Kidney (tissue), 14 donors: ENCODE data around the gene WDFY2. TPM values are rescaled to one million over a fixed set of nuclear protein-coding genes. Genes with fewer than 3 reads are reported as not detected.

Experiments
- DNase-seq, 5 donors: peaks; one replicate each; pipeline ENCODE4 v3.0.0-alpha.2; 2013 to 2020
- FAIRE-seq: peaks from 2 replicates; lab custom pipeline; 2012; peaks lifted over from hg19 to GRCh38; lab: Jason Lieb, UNC
- H3K27ac ChIP-seq, 2 donors: one replicate each; pipeline ENCODE4 v1.7.0; 2013; ENCODE audit warnings: low read depth in 2 of 2, low read length in 2 of 2, inconsistent platforms in 1 of 2
- H3K27me3 ChIP-seq: one replicate; pipeline ENCODE4 v1.7.1; 2013; ENCODE audit warnings: low read length, inconsistent platforms; ENCODE audit not compliant: control insufficient read depth, insufficient read depth
- H3K36me3 ChIP-seq, 3 donors: one replicate each; pipeline versions ENCODE4 v1.7.0 to v1.7.1; 2013; ENCODE audit warnings: low read length in 3 of 3, control low read depth in 1 of 3, inconsistent platforms in 1 of 3; ENCODE audit not compliant: insufficient read depth in 3 of 3, control insufficient read depth in 2 of 3
- H3K4me1 ChIP-seq, 3 donors: one replicate each; pipeline versions ENCODE4 v1.7.0 to v1.7.1; 2013; ENCODE audit warnings: low read length in 3 of 3, inconsistent platforms in 1 of 3, low read depth in 1 of 3; ENCODE audit not compliant: control insufficient read depth in 2 of 3, insufficient read depth in 2 of 3
- H3K4me3 ChIP-seq, 3 donors: one replicate each; pipeline versions ENCODE4 v1.7.0 to v1.8.1; 2013; ENCODE audit warnings: low read length in 3 of 3, control low read depth in 1 of 3, inconsistent platforms in 1 of 3
- H3K9ac ChIP-seq, 3 donors: one replicate each; pipeline versions ENCODE4 v1.7.0 to v1.7.1; 2013; ENCODE audit warnings: low read length in 3 of 3, control low read depth in 1 of 3, inconsistent platforms in 1 of 3
- H3K9me3 ChIP-seq, 3 donors: one replicate each; pipeline versions ENCODE4 v1.7.0 to v1.7.1; 2013; ENCODE audit warnings: low read length in 3 of 3, control low read depth in 1 of 3, inconsistent platforms in 1 of 3; ENCODE audit not compliant: control insufficient read depth in 2 of 3, insufficient read depth in 1 of 3
- intact Hi-C: fragments of 100-400 bp; cut with DNase I; formaldehyde crosslinking; loops from one replicate; pipeline ENCODE4 v1.11.1; 2022
- polyA plus RNA-seq: library from polyadenylated mRNA; stranded (reverse); fragments of 350-450 nt; fragmentation: Illumina TruSeq; extraction: RNeasy Lipid Tissue Mini Kit (QIAGEN cat#74804); gene quantifications from one replicate; pipeline ENCODE4 v1.2.3, GENCODE V29; 2014; ENCODE audit warnings: low read depth, low replicate concordance; ENCODE audit not compliant: insufficient read depth
- total RNA-seq: library from RNA; stranded (reverse); fragmentation: NEBNext Ultra II Directional; extraction: Animal tissue kit (Norgen Biotek cat#: 25700); gene quantifications from one replicate; pipeline ENCODE4 v1.2.1, GENCODE V29; 2021
- TF ChIP-seq, protein P1 (sequence below): IDR thresholded peaks from 3 replicates; pipeline ENCODE4 v1.5.1; 2012; ENCODE audit warnings: mild to moderate bottlenecking, moderate library complexity, borderline replicate concordance; ENCODE audit not compliant: insufficient read depth; ENCODE audit errors: extremely low read depth
- donor health status: control.
- donor health status: control.
- donor health status: control.
- donor health status: control.
- donor health status: control.
- donor health status: DM: yes; HTN: yes; CAD: no.
- donor health status: Normal renal cell carcinoma (clear cell type).

Gene WDFY2
- total and polyA plus RNA-seq, 2 donors from 2014 or later = 4.8 to 13.0 TPM

DNA sequence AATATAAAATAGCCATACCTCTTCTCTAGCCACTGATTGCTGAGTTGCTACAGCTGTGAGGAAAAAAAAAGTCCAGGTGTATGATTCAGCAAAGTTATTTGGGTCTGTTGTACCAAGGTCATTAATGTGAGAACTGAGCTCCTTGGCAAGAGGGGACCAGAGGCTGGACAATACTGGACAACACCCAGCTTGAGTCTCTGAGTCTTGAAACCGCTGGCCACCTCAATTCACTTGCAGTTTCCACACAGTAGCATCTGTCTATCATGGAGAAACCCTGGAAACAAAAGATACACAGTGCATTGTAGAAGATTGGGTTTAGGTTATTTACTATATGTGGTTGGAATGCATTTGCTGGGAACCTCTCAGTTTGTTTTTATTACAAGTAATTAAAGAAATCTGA, 60.4 kb downstream of the WDFY2 start:
- TF ChIP-seq, protein P1, sequence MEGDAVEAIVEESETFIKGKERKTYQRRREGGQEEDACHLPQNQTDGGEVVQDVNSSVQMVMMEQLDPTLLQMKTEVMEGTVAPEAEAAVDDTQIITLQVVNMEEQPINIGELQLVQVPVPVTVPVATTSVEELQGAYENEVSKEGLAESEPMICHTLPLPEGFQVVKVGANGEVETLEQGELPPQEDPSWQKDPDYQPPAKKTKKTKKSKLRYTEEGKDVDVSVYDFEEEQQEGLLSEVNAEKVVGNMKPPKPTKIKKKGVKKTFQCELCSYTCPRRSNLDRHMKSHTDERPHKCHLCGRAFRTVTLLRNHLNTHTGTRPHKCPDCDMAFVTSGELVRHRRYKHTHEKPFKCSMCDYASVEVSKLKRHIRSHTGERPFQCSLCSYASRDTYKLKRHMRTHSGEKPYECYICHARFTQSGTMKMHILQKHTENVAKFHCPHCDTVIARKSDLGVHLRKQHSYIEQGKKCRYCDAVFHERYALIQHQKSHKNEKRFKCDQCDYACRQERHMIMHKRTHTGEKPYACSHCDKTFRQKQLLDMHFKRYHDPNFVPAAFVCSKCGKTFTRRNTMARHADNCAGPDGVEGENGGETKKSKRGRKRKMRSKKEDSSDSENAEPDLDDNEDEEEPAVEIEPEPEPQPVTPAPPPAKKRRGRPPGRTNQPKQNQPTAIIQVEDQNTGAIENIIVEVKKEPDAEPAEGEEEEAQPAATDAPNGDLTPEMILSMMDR = no peak
- H3K9me3 ChIP-seq = no peaks in the 10 kb centered on the region
- H3K4me1 ChIP-seq = peaks cover 4 to 8% (median 4%) of the 10 kb centered on the region in 3 donors
- H3K36me3 ChIP-seq = no peaks in the 10 kb centered on the region
- intact Hi-C loops = no loop called here
- no peak overlapping the region for H3K4me3 ChIP-seq
- peak in 1 of 5 donors; percentile 27 for DNase-seq
- no peaks in the 10 kb centered on the region for H3K27me3 ChIP-seq
- FAIRE-seq = no peak
- H3K27ac ChIP-seq = no peak overlapping the region
- no peak overlapping the region for H3K9ac ChIP-seq

DNA sequence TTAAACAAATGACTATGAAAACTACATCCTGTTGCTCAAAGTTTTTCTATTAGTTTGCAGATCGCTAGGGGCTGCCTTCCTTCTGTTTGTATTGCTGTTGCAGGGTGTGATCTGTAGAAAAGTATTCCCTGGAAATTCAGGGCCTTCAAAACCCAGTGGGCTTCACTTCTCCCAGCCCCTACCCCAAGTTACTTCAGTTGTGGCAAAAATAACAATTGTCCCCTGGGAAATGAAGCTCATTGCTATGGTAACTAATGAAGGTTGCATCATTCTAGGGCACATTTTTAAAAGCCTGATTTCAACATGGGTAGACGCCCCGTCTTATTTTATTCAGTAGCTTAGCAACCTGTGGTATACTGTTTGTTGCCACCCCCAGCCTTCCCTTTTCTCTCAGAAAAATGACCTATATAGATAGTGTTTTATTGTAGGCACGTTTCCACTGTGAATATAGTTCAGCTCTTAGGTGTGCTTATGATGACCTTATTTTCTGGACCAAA, 60.9 kb downstream of the WDFY2 start:
- intact Hi-C loops = no loop called here
- no peaks in the 10 kb centered on the region for H3K36me3 ChIP-seq
- H3K27me3 ChIP-seq = no peaks in the 10 kb centered on the region
- no peak overlapping the region for H3K9ac ChIP-seq
- H3K4me3 ChIP-seq = no peak overlapping the region
- no peak overlapping the region for H3K27ac ChIP-seq
- FAIRE-seq (no peak), DNase-seq (peak in 1 of 5 donors; percentile 32)
- H3K9me3 ChIP-seq = no peaks in the 10 kb centered on the region
- TF ChIP-seq, protein P1 = no peak
- H3K4me1 ChIP-seq = peaks cover 4 to 8% (median 4%) of the 10 kb centered on the region in 3 donors

DNA sequence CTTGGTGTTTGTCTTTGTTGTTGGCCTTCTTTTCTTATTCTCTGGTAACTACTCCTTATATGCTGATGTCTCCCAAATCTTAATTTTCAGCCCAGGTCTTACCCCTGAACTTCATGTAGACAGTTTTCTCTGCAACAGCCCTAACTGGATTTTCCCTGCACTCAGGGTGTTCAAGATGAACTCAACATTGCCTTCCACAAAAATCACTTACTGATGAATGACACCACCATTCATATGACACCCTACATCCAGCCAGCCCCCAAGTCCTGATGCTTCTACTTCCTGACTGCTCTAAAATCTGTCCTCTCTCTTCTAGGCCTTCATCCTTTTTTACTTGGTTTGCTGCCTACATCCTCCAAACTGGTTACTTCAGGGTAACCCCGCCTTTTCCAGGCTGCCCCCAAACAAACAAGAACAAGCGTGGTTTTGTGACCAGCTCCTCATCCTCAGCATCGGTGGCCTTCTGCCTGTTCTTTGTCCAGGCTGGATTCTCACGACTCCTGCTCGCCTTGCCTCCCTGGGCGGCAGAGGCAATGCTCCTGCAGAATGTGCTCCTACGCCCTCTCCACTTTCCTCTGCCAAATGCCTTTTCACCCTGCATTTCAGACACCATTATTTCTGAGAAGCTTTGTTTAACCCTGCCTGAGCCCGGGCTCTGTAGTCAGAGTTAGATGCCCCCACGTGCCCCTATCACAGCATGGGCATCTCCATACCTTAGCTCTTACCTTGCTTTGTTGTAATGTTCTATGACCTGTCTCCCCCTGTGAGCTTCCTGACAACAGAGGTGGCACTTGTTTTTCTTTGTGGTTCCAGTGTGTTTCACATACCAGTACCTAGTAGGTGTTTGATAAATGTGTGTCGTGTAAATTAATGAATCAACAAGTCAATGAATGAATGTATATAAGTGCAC, 61.8 kb downstream of the WDFY2 start:
- DNase-seq (no peak), FAIRE-seq (no peak)
- H3K27ac ChIP-seq = no peak overlapping the region
- H3K9ac ChIP-seq = no peak overlapping the region
- TF ChIP-seq, protein P1 = no peak
- H3K9me3 ChIP-seq = no peaks in the 10 kb centered on the region
- H3K4me1 ChIP-seq = peaks cover 4 to 8% (median 4%) of the 10 kb centered on the region in 3 donors
- intact Hi-C loops = no loop called here
- no peak overlapping the region for H3K4me3 ChIP-seq
- no peaks in the 10 kb centered on the region for H3K36me3 ChIP-seq
- no peaks in the 10 kb centered on the region for H3K27me3 ChIP-seq
